ENCODE results near the gene ENOX1. TPM values are rescaled to one million over a fixed set of nuclear protein-coding genes. Genes with fewer than 3 reads are reported as not detected.
A peak's percentile ranks its signal among the peaks of the same experiment; 100 is the strongest.

The ENOX1 gene
- total RNA-seq, 1 experiment from 2014 or later = 1.8 TPM

DNA sequence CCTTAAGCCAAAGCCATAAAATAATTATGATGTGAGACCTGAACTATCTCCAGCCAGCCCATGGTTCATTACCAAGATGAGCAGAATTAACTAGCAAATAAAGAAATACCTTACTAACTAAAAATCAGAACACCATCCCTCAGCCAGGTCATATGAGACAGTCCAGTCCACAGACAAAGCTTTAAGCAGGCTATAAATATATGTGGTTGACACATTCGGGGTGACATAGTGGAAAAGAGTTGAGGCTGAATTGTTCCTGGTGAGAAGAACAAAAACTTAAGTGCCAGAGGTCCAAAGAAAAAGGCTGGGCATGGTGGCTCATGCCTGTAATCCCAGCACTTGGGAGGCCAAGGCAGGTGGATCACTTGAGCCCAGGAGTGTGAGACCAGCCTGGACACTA lies 30.9 kb downstream of the ENOX1 start:
- DNase-seq (ENCODE audit: unreplicated experiment) = no peak
- no peaks in the 10 kb centered on the region for H3K9me3 Mint-ChIP-seq (ENCODE audit: unreplicated experiment)
- no peaks in the 10 kb centered on the region for H3K27me3 Mint-ChIP-seq (ENCODE audit: insufficient read depth, unreplicated experiment)
- intact Hi-C loops (cut with micrococcal nuclease) = no loop called here
- BruUV-seq (replicated peaks) = no TSS peak
- peaks cover 6% of the 10 kb centered on the region for H3K4me1 Mint-ChIP-seq (ENCODE audit: insufficient read depth, unreplicated experiment)
- no peaks in the 10 kb centered on the region for H3K36me3 Mint-ChIP-seq (ENCODE audit: insufficient read depth, unreplicated experiment)
- H3K4me3 Mint-ChIP-seq (ENCODE audit: unreplicated experiment) = no peak overlapping the region
- TF ChIP-seq CTCF (IDR thresholded peaks at IDR 0.05; ENCODE audit: unreplicated experiment) = no peak
- ChIA-PET POLR2A (no interaction called here), CTCF (interaction anchor here (1.2 kb wide), 1 partner anchor 31 kb away, joined by 4 read pairs; the partner anchor contains the start of gene ENOX1)
- H3K27ac Mint-ChIP-seq (ENCODE audit: low read depth, unreplicated experiment) = no peak overlapping the region

DNA sequence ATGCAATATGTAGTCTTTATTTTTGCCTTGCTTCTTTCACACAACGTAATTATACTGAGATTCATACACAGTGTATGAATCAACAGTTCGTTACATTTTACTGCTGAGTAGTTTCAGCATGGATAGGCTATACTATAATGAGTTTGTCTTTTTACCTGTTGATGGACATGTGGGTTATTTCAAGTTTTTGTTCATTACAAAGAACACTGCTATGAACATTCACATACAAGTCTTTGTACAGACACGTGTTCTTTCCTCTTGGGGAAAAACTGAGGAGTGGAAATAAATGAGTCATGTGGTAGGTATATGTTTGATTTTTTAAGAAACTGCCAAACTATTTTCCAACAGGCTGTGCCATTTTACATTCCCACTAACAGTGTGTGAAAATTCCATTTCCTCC lies 35.1 kb downstream of the ENOX1 start:
- H3K27ac Mint-ChIP-seq (ENCODE audit: low read depth, unreplicated experiment) = no peak overlapping the region
- H3K27me3 Mint-ChIP-seq (ENCODE audit: insufficient read depth, unreplicated experiment) = no peaks in the 10 kb centered on the region
- no peak overlapping the region for H3K4me3 Mint-ChIP-seq (ENCODE audit: unreplicated experiment)
- no peaks in the 10 kb centered on the region for H3K36me3 Mint-ChIP-seq (ENCODE audit: insufficient read depth, unreplicated experiment)
- peaks cover 6% of the 10 kb centered on the region for H3K4me1 Mint-ChIP-seq (ENCODE audit: insufficient read depth, unreplicated experiment)
- DNase-seq (ENCODE audit: unreplicated experiment) = no peak
- ChIA-PET POLR2A (no interaction called here), CTCF (no interaction called here)
- no TSS peak for BruUV-seq (replicated peaks)
- intact Hi-C loops (cut with micrococcal nuclease) = no loop called here
- no peak for TF ChIP-seq CTCF (IDR thresholded peaks at IDR 0.05; ENCODE audit: unreplicated experiment)
- no peaks in the 10 kb centered on the region for H3K9me3 Mint-ChIP-seq (ENCODE audit: unreplicated experiment)

DNA sequence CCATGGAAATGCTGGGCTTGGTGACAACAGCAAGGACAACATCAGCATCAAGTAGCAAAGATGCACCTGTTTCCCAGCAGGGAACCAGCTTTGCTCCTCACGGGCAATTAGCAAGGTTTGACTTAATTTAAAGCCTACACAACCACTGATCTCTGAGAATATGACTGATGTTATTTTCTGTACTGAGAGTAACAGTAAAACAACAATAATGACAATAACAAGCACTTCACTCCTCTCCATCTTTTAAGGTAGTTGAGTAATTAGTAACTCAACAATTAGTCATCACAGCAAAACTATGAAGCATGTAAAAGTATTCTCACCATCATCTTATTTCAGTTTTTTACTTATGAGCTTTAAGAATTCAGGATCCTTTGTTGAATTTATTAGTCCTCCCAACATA lies 37.3 kb downstream of the ENOX1 start:
- peaks cover 6% of the 10 kb centered on the region for H3K4me1 Mint-ChIP-seq (ENCODE audit: insufficient read depth, unreplicated experiment)
- ChIA-PET CTCF (no interaction called here), POLR2A (interaction anchor here (1.3 kb wide), 1 partner anchor 18 kb away, joined by 3 read pairs; no protein-coding TSS in a partner anchor)
- no TSS peak for BruUV-seq (replicated peaks)
- intact Hi-C loops (cut with micrococcal nuclease) = no loop called here
- H3K27ac Mint-ChIP-seq (ENCODE audit: low read depth, unreplicated experiment) = no peak overlapping the region
- no peaks in the 10 kb centered on the region for H3K36me3 Mint-ChIP-seq (ENCODE audit: insufficient read depth, unreplicated experiment)
- no peak overlapping the region for H3K4me3 Mint-ChIP-seq (ENCODE audit: unreplicated experiment)
- no peak for TF ChIP-seq CTCF (IDR thresholded peaks at IDR 0.05; ENCODE audit: unreplicated experiment)
- H3K27me3 Mint-ChIP-seq (ENCODE audit: insufficient read depth, unreplicated experiment) = no peaks in the 10 kb centered on the region
- H3K9me3 Mint-ChIP-seq (ENCODE audit: unreplicated experiment) = no peaks in the 10 kb centered on the region
- no peak for DNase-seq (ENCODE audit: unreplicated experiment)

DNA sequence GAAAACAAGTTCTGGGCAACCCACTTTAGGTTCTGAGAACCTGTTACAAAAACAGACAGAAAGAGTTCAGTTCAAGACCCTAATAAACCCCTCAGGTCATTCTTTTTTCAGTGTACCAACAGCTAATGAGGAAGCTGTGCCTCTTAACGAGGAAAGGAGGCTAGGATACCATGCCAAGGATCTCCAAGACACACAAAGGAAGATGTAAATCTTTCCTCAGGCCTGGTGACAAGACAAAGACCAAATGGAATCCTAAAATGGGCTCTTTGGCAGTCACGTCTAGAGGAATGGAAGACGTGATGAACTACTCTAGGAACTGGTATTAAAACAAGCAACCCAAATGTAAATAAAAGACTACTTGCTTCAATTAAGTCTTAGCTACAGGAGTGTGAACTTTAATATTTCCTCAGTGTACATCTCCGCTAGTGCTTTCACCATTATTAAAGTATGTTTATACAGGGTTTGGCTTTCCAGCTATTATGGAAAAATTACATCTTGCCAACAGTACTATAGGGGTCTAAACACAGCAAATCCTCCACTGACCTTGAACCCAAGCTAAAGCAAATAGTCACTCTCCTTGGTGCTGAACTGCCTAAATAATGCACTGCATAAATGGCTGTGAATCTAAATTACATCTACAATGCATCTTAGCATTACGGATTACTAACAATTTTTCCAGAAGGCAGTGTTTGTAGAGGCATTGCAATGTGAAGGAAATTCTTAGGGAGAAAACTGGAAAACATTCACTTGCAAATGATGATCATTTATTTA lies 42.3 kb downstream of the ENOX1 start:
- Mint-ChIP-seq H3K4me3 (ENCODE audit: unreplicated experiment) (no peak overlapping the region), H3K36me3 (ENCODE audit: insufficient read depth, unreplicated experiment) (no peaks in the 10 kb centered on the region), H3K9me3 (ENCODE audit: unreplicated experiment) (no peaks in the 10 kb centered on the region), H3K27ac (ENCODE audit: low read depth, unreplicated experiment) (no peak overlapping the region), H3K4me1 (ENCODE audit: insufficient read depth, unreplicated experiment) (no peaks in the 10 kb centered on the region), H3K27me3 (ENCODE audit: insufficient read depth, unreplicated experiment) (no peaks in the 10 kb centered on the region)
- intact Hi-C loops (cut with micrococcal nuclease) = no loop called here
- POLR2A ChIA-PET = no interaction called here
- CTCF ChIA-PET = no interaction called here
- DNase-seq (ENCODE audit: unreplicated experiment) = peak; percentile 5
- BruUV-seq (replicated peaks) = no TSS peak
- no peak for TF ChIP-seq CTCF (IDR thresholded peaks at IDR 0.05; ENCODE audit: unreplicated experiment)

All from MCF 10A (cell line).